ENCODE measurements around the gene MED1. TPM values are rescaled to one million over a fixed set of nuclear protein-coding genes. Genes with fewer than 3 reads are reported as not detected.
A peak's percentile ranks its signal among the peaks of the same experiment; 100 is the strongest.
"Not testable (repeated sequence)": the region's sequence is repeated elsewhere in the genome, so short reads cannot be mapped to it uniquely, and the experiment has no call there.

The MED1 gene
- 23.9 and 33.9 TPM in 2 replicates for total RNA-seq

- peak; percentile 94 for DNase-seq (ENCODE audit: low read depth, low spot score)
Observed at GRCh38 chr17:39450847-39451581, at the start of gene MED1. Gene MED1, minus strand, starts transcription at chr17:39451263. Its CDS starts 201 bp downstream, at chr17:39451062.

GRCh38 chr17:39496921-39497320 lies 45.9 kb upstream of the MED1 start:
- not testable (repeated sequence) for DNase-seq (ENCODE audit: low read depth, low spot score)

- no peak for DNase-seq (ENCODE audit: low read depth, low spot score)
Observed at GRCh38 chr17:39487946-39488345, 36.9 kb upstream of the MED1 start.

- DNase-seq (ENCODE audit: low read depth, low spot score), result not testable (repeated sequence)
Observed at GRCh38 chr17:39487490-39487889, 36.4 kb upstream of the MED1 start.

GRCh38 chr17:39486242-39486641 lies 35.2 kb upstream of the MED1 start:
- DNase-seq (ENCODE audit: low read depth, low spot score), result no peak

- no peak for DNase-seq (ENCODE audit: low read depth, low spot score)
Observed at GRCh38 chr17:39485555-39485954, 34.5 kb upstream of the MED1 start.

- no peak for DNase-seq (ENCODE audit: low read depth, low spot score)
Observed at GRCh38 chr17:39484178-39484577, 33.1 kb upstream of the MED1 start.

GRCh38 chr17:39483506-39483905 lies 32.4 kb upstream of the MED1 start:
- DNase-seq (ENCODE audit: low read depth, low spot score), result no peak

GRCh38 chr17:39479631-39480030 lies 28.6 kb upstream of the MED1 start:
- DNase-seq (ENCODE audit: low read depth, low spot score), result not testable (repeated sequence)

GRCh38 chr17:39473310-39473709 lies 22.2 kb upstream of the MED1 start:
- no peak for DNase-seq (ENCODE audit: low read depth, low spot score)

- not testable (repeated sequence) for DNase-seq (ENCODE audit: low read depth, low spot score)
Observed at GRCh38 chr17:39468610-39469009, 17.5 kb upstream of the MED1 start.

- not testable (repeated sequence) for DNase-seq (ENCODE audit: low read depth, low spot score)
Observed at GRCh38 chr17:39464639-39465181, 13.6 kb upstream of the MED1 start.

- DNase-seq (ENCODE audit: low read depth, low spot score), result no peak
Observed at GRCh38 chr17:39462631-39463375, 11.7 kb upstream of the MED1 start.

- DNase-seq (ENCODE audit: low read depth, low spot score), result no peak
Observed at GRCh38 chr17:39461926-39462569, 11.0 kb upstream of the MED1 start.

GRCh38 chr17:39461113-39461925 lies 10.3 kb upstream of the MED1 start, which contains the start of gene CDK12:
Gene CDK12, plus strand, starts transcription at chr17:39461486. Its CDS starts 586 bp downstream, at chr17:39462072.
- peak; percentile 98 for DNase-seq (ENCODE audit: low read depth, low spot score)

GRCh38 chr17:39455919-39456318 lies 4.9 kb upstream of the MED1 start:
- DNase-seq (ENCODE audit: low read depth, low spot score), result no peak

GRCh38 chr17:39450051-39450450 lies 1.0 kb downstream of the MED1 start:
- no peak for DNase-seq (ENCODE audit: low read depth, low spot score)

GRCh38 chr17:39447561-39447960 lies 3.5 kb downstream of the MED1 start:
- DNase-seq (ENCODE audit: low read depth, low spot score), result no peak

GRCh38 chr17:39443326-39443725 lies 7.7 kb downstream of the MED1 start:
- no peak for DNase-seq (ENCODE audit: low read depth, low spot score)

- not testable (repeated sequence) for DNase-seq (ENCODE audit: low read depth, low spot score)
Observed at GRCh38 chr17:39439868-39440267, 11.2 kb downstream of the MED1 start.

GRCh38 chr17:39429600-39429999 lies 21.5 kb downstream of the MED1 start:
- DNase-seq (ENCODE audit: low read depth, low spot score), result no peak
